GM12878 (cell line): Measurements from ENCODE around the gene KLHL24. TPM values are rescaled to one million over a fixed set of nuclear protein-coding genes. Genes with fewer than 3 reads are reported as not detected.
A peak's percentile ranks its signal among the peaks of the same experiment; 100 is the strongest.

Experiments used
- BCL3 ChIP-seq: IDR thresholded peaks from 2 replicates; pipeline ENCODE4 v1.6.1; 2011; ENCODE audit warnings: borderline replicate concordance, low read depth, mild to moderate bottlenecking, moderate library complexity, low read length; ENCODE audit not compliant: insufficient read depth, poor library complexity, severe bottlenecking
- CEBPB ChIP-seq, 2 experiments: fragments of 150-350 bp in 1 of 2; IDR thresholded peaks; 2 replicates each; pipeline ENCODE4 v1.6.1; 2012 to 2014; ENCODE audit warnings: low read depth in 2 of 2, low read length in 2 of 2, borderline replicate concordance in 1 of 2, inconsistent platforms in 1 of 2
- CTCF ChIP-seq, 3 experiments: IDR thresholded peaks in 2 of 3; conservative IDR thresholded peaks in 1 of 3; 2 replicates each; pipeline ENCODE4 v1.5.1; 2011; ENCODE audit warnings: low read depth in 3 of 3, low read length in 3 of 3, mild to moderate bottlenecking in 3 of 3, control low read depth in 2 of 3, moderate library complexity in 2 of 3, inconsistent platforms in 1 of 3, mixed read lengths in 1 of 3; ENCODE audit not compliant: control insufficient read depth in 2 of 3, insufficient read depth in 1 of 3; ENCODE audit errors: extremely low read depth in 1 of 3
- DPF2 ChIP-seq: fragments of 450-650 bp; IDR thresholded peaks from 2 replicates; pipeline ENCODE4 v1.6.1; 2017; ENCODE audit warnings: mild to moderate bottlenecking
- EED ChIP-seq: sonication (generic); IDR thresholded peaks from 2 replicates; pipeline ENCODE4 v1.6.1; 2016; ENCODE audit warnings: antibody characterized with exemption, low read depth
- EGR1 ChIP-seq, 2 experiments: IDR thresholded peaks; 1 replicate in 1 of 2; 2 replicates in 1 of 2; pipeline ENCODE4 v1.6.1; 2011 to 2012; ENCODE audit warnings: low read depth in 2 of 2, low read length in 2 of 2, borderline replicate concordance in 1 of 2, mild to moderate bottlenecking in 1 of 2, moderate library complexity in 1 of 2
- HDGF ChIP-seq: fragments of 450-650 bp; IDR thresholded peaks from 2 replicates; pipeline ENCODE4 v1.6.1; 2016; ENCODE audit warnings: antibody characterized with exemption
- HSF1 ChIP-seq: fragments of 150-350 bp; IDR thresholded peaks from 2 replicates; pipeline ENCODE4 v1.6.1; 2014; ENCODE audit warnings: mild to moderate bottlenecking, low read depth, low read length
- MYB ChIP-seq: fragments of 150-350 bp; IDR thresholded peaks from 2 replicates; pipeline ENCODE4 v1.6.1; 2014; ENCODE audit warnings: mild to moderate bottlenecking, low read depth, low read length, borderline replicate concordance
- SMC3 ChIP-seq: IDR thresholded peaks from 2 replicates; pipeline ENCODE4 v1.6.1; 2011; ENCODE audit warnings: low read length, improper control_type of control experiment, borderline replicate concordance
- STAT1 ChIP-seq: fragments of 450-650 bp; conservative IDR thresholded peaks from 2 replicates; pipeline ENCODE4 v1.6.1; 2014; ENCODE audit warnings: antibody characterized with exemption, mild to moderate bottlenecking
- TARDBP ChIP-seq: IDR thresholded peaks from 2 replicates; pipeline ENCODE4 v1.6.1; 2016; ENCODE audit warnings: borderline replicate concordance
- USF1 ChIP-seq: IDR thresholded peaks from 2 replicates; pipeline ENCODE4 v1.6.1; 2011; ENCODE audit warnings: borderline replicate concordance, low read depth, mild to moderate bottlenecking, moderate library complexity, mixed read lengths, low read length; ENCODE audit not compliant: insufficient read depth; ENCODE audit errors: extremely low read length
- WRNIP1 ChIP-seq: IDR thresholded peaks from 2 replicates; pipeline ENCODE4 v1.6.1; 2011; ENCODE audit warnings: low read depth, low read length, improper control_type of control experiment, borderline replicate concordance
- ZBTB11 ChIP-seq: fragments of 450-650 bp; formaldehyde crosslinking; IDR thresholded peaks from 2 replicates; pipeline ENCODE4 v1.5.0; 2022; ENCODE audit warnings: mild to moderate bottlenecking, missing genetic modification characterization
- polyA plus RNA-seq, 11 experiments: library from polyadenylated mRNA; depleted of rRNA in 4 of 11; unstranded in 6 of 11; stranded (reverse) in 5 of 11; fragments of >200 nt; fragmentation: Nextera tagmentation in 4 of 11; fragmentation: Illumina TruSeq in 1 of 11; extraction: Ambion mirVana in 4 of 11; extraction: Trizol in 1 of 11; gene quantifications; 1 replicate in 1 of 11; 2 replicates in 10 of 11; pipeline versions ENCODE4 v1.2.1 to v1.2.3, GENCODE V29; 2011 to 2016; ENCODE audit warnings: inconsistent platforms in 2 of 11, missing spikeins in 2 of 11, low read depth in 1 of 11
- total RNA-seq, 4 experiments: library from RNA; depleted of rRNA in 3 of 4; stranded (reverse); fragments of >200 nt in 3 of 4; fragmentation: Illumina TruSeq in 1 of 4; extraction: Trizol in 1 of 4; gene quantifications; 2 replicates each; pipeline versions ENCODE4 v1.2.1 to v1.2.3, GENCODE V29; 2013 to 2021
- TF ChIP-seq, protein P1 (sequence below): fragments of 450-650 bp; IDR thresholded peaks from 2 replicates; pipeline ENCODE4 v1.6.1; 2017; ENCODE audit warnings: mild to moderate bottlenecking

The KLHL24 gene
- total and polyA plus RNA-seq, 10 of the 15 experiments (the other 5 are each of a cell fraction or from before 2014, with no cell fraction given), result 0.91 to 24.3 (median 5.3) TPM

- TF ChIP-seq ZBTB11 (CRISPR knock-in tag) (no peak), EED (no peak), MYB (no peak), USF1 (peak; percentile 39), BCL3 (no peak), CEBPB (IDR thresholded peaks at IDR 0.05; ENCODE audit: borderline replicate concordance in 1 of 2, low read depth in 2 of 2, low read length in 2 of 2) (peak in 1 of 2 experiments; percentile 95; a peak in 2 of 4 replicates), WRNIP1 (no peak), EGR1 (IDR thresholded peaks at IDR 0.05; ENCODE audit: borderline replicate concordance in 1 of 2, low read depth in 2 of 2, low read length in 2 of 2) (peak in 1 of 2 experiments; percentile 39; a peak in 1 of 3 replicates), STAT1 (no peak; the same call in 1 of the 2 replicates), DPF2 (peak; percentile 74), TARDBP (no peak), SMC3 (no peak), CTCF (IDR thresholded peaks at IDR 0.05 in 2 of 3, conservative IDR thresholded peaks at IDR 0.05 in 1 of 3; ENCODE audit: control insufficient read depth in 2 of 3, extremely low read depth in 1 of 3, insufficient read depth in 1 of 3, low read depth in 3 of 3, low read length in 3 of 3) (no peak), HSF1 (no peak), HDGF (no peak)
- TF ChIP-seq, protein P1, sequence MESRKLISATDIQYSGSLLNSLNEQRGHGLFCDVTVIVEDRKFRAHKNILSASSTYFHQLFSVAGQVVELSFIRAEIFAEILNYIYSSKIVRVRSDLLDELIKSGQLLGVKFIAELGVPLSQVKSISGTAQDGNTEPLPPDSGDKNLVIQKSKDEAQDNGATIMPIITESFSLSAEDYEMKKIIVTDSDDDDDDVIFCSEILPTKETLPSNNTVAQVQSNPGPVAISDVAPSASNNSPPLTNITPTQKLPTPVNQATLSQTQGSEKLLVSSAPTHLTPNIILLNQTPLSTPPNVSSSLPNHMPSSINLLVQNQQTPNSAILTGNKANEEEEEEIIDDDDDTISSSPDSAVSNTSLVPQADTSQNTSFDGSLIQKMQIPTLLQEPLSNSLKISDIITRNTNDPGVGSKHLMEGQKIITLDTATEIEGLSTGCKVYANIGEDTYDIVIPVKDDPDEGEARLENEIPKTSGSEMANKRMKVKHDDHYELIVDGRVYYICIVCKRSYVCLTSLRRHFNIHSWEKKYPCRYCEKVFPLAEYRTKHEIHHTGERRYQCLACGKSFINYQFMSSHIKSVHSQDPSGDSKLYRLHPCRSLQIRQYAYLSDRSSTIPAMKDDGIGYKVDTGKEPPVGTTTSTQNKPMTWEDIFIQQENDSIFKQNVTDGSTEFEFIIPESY, result no peak
Observed at GRCh38 chr3:183636221-183637105, 1.0 kb downstream of the KLHL24 start (continued).
